ENCODE results near the gene SDE2. TPM values are rescaled to one million over a fixed set of nuclear protein-coding genes. Genes with fewer than 3 reads are reported as not detected.

SDE2 gene
- total and polyA plus RNA-seq, 12 donors = 4.3 to 32.9 (median 16.9) TPM

DNA sequence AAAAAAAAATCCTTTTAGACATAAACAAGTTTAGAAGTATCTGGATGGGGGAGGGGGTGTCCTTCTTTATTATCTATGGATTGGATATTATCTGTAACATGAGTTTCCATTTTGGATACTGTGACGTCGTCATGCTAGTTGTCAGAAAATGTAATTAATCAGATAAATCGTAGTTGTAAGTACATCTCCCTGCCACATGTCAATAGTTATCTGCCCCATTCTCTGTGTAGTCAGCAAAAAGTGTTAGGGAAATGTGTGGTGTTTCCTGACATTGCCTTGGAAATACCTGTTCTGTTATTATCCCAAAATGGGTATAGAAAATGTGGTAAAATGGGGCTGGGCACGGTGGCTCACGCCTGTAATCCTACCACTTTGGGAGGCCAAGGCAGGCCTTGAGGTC lies 24.6 kb upstream of the SDE2 start:
- no peaks in the 10 kb centered on the region for H3K9me3 ChIP-seq (replicated peaks in 1 of 3)
- no peaks in the 10 kb centered on the region for H3K27me3 ChIP-seq
- intact Hi-C loops (cut with DNase I) = no loop called here
- H3K27ac ChIP-seq = no peak overlapping the region
- H3K4me1 ChIP-seq (replicated peaks in 1 of 2) = no peaks in the 10 kb centered on the region
- no peak for DNase-seq
- no peaks in the 10 kb centered on the region for H3K36me3 ChIP-seq (replicated peaks in 1 of 2)
- WGBS, 4 donors = 69 to 77% (median 71%) methylated on average over 5 of the region's 5 CpGs
- no peak overlapping the region for H3K4me3 ChIP-seq
- TF ChIP-seq, protein P1, sequence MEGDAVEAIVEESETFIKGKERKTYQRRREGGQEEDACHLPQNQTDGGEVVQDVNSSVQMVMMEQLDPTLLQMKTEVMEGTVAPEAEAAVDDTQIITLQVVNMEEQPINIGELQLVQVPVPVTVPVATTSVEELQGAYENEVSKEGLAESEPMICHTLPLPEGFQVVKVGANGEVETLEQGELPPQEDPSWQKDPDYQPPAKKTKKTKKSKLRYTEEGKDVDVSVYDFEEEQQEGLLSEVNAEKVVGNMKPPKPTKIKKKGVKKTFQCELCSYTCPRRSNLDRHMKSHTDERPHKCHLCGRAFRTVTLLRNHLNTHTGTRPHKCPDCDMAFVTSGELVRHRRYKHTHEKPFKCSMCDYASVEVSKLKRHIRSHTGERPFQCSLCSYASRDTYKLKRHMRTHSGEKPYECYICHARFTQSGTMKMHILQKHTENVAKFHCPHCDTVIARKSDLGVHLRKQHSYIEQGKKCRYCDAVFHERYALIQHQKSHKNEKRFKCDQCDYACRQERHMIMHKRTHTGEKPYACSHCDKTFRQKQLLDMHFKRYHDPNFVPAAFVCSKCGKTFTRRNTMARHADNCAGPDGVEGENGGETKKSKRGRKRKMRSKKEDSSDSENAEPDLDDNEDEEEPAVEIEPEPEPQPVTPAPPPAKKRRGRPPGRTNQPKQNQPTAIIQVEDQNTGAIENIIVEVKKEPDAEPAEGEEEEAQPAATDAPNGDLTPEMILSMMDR (IDR thresholded peaks at IDR 0.05) = no peak
- no peak for TF ChIP-seq POLR2A (IDR thresholded peaks at IDR 0.05)

DNA sequence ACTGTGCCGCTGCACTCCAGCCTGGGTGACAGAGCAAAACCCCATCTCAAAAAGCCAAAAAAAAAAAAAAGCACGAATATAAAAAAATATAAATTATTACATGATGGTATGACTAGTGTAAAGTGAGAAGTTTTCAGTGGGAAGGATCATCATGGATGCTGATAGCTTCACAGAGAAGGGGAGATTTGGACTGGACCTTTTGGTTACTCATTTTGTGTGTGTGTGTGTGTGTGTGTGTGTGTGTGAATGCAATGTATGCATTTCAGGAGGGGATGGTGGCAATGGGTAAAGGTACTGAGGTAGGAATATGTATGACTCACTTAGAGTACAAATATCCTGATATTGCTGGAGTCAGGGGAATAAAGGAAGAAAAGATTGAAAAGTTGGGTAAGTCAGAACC lies 22.7 kb upstream of the SDE2 start:
- H3K27ac ChIP-seq = no peak overlapping the region
- intact Hi-C loops (cut with DNase I) = no loop called here
- no peaks in the 10 kb centered on the region for H3K36me3 ChIP-seq (replicated peaks in 1 of 2)
- H3K4me1 ChIP-seq (replicated peaks in 1 of 2) = no peaks in the 10 kb centered on the region
- no peaks in the 10 kb centered on the region for H3K9me3 ChIP-seq (replicated peaks in 1 of 3)
- H3K27me3 ChIP-seq = no peaks in the 10 kb centered on the region
- no peak for DNase-seq
- WGBS, 4 donors = 31 to 65% (median 43%) methylated on average over 2 of the region's 2 CpGs
- no peak overlapping the region for H3K4me3 ChIP-seq
- TF ChIP-seq POLR2A (IDR thresholded peaks at IDR 0.05) = no peak

DNA sequence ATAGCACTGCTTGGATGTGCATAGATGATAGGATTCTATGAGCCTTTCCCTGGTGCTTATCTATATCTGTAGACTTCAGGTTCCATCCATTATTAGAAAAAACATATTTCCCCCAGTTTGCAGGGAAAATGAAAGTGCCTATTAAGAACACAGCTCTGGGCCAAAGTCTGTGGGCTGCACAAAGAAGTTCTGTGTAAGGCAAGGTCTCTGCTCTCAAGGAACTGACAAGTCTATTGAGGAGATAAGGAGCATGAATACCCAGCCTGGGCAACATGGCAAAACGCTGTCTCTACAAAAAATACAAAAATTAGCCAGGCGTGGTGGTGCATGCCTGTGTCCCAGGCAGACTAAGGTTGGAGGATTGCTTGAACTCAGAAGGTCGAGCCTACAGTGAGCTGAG lies 22.3 kb upstream of the SDE2 start:
- intact Hi-C loops (cut with DNase I) = no loop called here
- Histone ChIP-seq H3K27me3 (no peaks in the 10 kb centered on the region), H3K36me3 (replicated peaks in 1 of 2) (no peaks in the 10 kb centered on the region), H3K27ac (no peak overlapping the region), H3K4me1 (replicated peaks in 1 of 2) (no peaks in the 10 kb centered on the region), H3K9me3 (replicated peaks in 1 of 3) (no peaks in the 10 kb centered on the region), H3K4me3 (no peak overlapping the region)
- DNase-seq = no peak
- TF ChIP-seq, protein P1 (IDR thresholded peaks at IDR 0.05) = no peak
- no peak for TF ChIP-seq POLR2A (IDR thresholded peaks at IDR 0.05)
- 51 to 65% (median 58%) methylated on average over 3 of the region's 3 CpGs for WGBS, 4 donors

DNA sequence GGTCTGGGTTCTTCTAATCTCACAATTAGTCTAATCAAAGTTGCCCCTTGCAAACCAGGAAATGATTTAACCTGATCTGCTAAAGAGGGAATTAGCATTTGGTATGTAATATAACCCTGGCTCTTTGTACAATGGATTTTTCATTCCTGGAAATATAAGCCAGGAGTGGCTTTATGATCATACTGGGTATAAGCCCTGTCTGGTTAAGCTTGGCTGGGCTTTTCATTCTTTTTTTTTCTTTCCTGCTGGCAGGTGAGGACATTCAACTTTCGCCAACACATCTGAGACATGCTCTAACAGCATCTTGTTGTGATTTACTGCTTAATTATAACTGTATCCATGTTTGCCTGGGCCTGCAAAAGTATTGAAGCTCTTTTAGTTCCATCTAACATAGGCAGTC lies 20.4 kb upstream of the SDE2 start:
- DNase-seq = no peak
- no peak for TF ChIP-seq POLR2A (IDR thresholded peaks at IDR 0.05)
- TF ChIP-seq, protein P1 (IDR thresholded peaks at IDR 0.05) = no peak
- H3K27me3 ChIP-seq = no peaks in the 10 kb centered on the region
- 95 to 97% (median 95%) methylated on average over 1 of the region's 1 CpG for WGBS, 4 donors
- H3K4me3 ChIP-seq = no peak overlapping the region
- no peaks in the 10 kb centered on the region for H3K9me3 ChIP-seq (replicated peaks in 1 of 3)
- no peaks in the 10 kb centered on the region for H3K4me1 ChIP-seq (replicated peaks in 1 of 2)
- no peaks in the 10 kb centered on the region for H3K36me3 ChIP-seq (replicated peaks in 1 of 2)
- intact Hi-C loops (cut with DNase I) = no loop called here
- no peak overlapping the region for H3K27ac ChIP-seq

DNA sequence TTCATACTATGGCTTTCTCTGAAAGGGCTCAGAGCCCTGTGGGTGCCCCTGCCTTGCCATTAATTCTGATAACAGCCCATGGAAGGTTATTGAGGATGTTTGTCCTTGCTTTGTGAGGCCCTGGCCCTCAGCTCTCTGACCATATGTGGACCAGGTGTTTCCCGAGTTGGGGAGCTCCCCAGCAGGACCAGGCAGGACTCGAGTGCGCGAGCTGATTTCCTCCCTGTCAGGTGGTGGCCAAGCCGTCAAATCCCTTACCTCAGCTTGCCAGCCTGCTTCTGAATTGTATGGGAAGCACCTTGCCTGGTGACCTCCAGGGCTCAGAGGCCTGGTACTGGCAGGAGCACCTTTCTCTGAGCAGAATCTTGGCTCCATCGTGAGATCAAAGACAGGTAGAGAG lies 17.9 kb upstream of the SDE2 start:
- Histone ChIP-seq H3K4me3 (no peak overlapping the region), H3K4me1 (replicated peaks in 1 of 2) (no peaks in the 10 kb centered on the region), H3K27ac (no peak overlapping the region), H3K27me3 (no peaks in the 10 kb centered on the region), H3K9me3 (replicated peaks in 1 of 3) (no peaks in the 10 kb centered on the region), H3K36me3 (replicated peaks in 1 of 2) (no peaks in the 10 kb centered on the region)
- WGBS, 4 donors = 64 to 71% (median 65%) methylated on average over 1 to 6 of the region's 6 CpGs
- intact Hi-C loops (cut with DNase I) = no loop called here
- DNase-seq = no peak
- TF ChIP-seq POLR2A (IDR thresholded peaks at IDR 0.05) = no peak
- TF ChIP-seq, protein P1 (IDR thresholded peaks at IDR 0.05) = no peak
